ENCODE data around the gene TXK.

DNA sequence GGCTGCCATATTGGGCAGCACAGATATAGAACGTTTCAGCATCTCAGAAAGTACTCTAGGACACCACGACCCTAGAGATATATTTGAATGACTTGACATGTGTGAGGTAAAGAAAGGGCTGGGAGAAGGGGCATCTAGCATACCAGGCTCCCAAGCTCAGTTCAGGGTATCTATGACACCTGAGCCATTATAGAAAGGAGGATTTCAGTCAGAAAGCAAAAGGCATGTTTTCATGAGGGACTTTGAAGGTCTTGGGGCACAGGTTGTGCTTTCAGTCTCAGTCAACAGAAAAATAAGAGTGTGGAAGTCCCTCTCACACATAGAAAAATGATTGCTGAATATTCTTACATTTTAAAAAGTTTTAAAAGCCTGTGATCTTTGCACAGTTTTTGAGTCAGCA is 65.9 kb downstream of the TXK start:
- TF ChIP-seq, protein P1, sequence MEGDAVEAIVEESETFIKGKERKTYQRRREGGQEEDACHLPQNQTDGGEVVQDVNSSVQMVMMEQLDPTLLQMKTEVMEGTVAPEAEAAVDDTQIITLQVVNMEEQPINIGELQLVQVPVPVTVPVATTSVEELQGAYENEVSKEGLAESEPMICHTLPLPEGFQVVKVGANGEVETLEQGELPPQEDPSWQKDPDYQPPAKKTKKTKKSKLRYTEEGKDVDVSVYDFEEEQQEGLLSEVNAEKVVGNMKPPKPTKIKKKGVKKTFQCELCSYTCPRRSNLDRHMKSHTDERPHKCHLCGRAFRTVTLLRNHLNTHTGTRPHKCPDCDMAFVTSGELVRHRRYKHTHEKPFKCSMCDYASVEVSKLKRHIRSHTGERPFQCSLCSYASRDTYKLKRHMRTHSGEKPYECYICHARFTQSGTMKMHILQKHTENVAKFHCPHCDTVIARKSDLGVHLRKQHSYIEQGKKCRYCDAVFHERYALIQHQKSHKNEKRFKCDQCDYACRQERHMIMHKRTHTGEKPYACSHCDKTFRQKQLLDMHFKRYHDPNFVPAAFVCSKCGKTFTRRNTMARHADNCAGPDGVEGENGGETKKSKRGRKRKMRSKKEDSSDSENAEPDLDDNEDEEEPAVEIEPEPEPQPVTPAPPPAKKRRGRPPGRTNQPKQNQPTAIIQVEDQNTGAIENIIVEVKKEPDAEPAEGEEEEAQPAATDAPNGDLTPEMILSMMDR (conservative IDR thresholded peaks at IDR 0.05; ENCODE audit: low read depth in 2 of 2): no peak
- TF ChIP-seq POLR2AphosphoS5 (IDR thresholded peaks at IDR 0.05; ENCODE audit: low read depth) (no peak), ZNF114 (CRISPR knock-in tag; IDR thresholded peaks at IDR 0.05) (no peak), EZH2 (IDR thresholded peaks at IDR 0.05; ENCODE audit: low read depth, unreplicated experiment) (no peak), NANOG (IDR thresholded peaks at IDR 0.05; ENCODE audit: borderline replicate concordance) (no peak), EZH2phosphoT487 (IDR thresholded peaks at IDR 0.05; ENCODE audit: unreplicated experiment) (no peak), ZNF331 (CRISPR knock-in tag; IDR thresholded peaks at IDR 0.05; ENCODE audit: low read depth) (no peak), CREB1 (CRISPR knock-in tag; IDR thresholded peaks at IDR 0.05; ENCODE audit: low read depth) (no peak), JUNB (IDR thresholded peaks at IDR 0.05; ENCODE audit: unreplicated experiment) (no peak), STAT1 (IDR thresholded peaks at IDR 0.05; ENCODE audit: unreplicated experiment) (no peak)
- TF ChIP-seq, protein P2, sequence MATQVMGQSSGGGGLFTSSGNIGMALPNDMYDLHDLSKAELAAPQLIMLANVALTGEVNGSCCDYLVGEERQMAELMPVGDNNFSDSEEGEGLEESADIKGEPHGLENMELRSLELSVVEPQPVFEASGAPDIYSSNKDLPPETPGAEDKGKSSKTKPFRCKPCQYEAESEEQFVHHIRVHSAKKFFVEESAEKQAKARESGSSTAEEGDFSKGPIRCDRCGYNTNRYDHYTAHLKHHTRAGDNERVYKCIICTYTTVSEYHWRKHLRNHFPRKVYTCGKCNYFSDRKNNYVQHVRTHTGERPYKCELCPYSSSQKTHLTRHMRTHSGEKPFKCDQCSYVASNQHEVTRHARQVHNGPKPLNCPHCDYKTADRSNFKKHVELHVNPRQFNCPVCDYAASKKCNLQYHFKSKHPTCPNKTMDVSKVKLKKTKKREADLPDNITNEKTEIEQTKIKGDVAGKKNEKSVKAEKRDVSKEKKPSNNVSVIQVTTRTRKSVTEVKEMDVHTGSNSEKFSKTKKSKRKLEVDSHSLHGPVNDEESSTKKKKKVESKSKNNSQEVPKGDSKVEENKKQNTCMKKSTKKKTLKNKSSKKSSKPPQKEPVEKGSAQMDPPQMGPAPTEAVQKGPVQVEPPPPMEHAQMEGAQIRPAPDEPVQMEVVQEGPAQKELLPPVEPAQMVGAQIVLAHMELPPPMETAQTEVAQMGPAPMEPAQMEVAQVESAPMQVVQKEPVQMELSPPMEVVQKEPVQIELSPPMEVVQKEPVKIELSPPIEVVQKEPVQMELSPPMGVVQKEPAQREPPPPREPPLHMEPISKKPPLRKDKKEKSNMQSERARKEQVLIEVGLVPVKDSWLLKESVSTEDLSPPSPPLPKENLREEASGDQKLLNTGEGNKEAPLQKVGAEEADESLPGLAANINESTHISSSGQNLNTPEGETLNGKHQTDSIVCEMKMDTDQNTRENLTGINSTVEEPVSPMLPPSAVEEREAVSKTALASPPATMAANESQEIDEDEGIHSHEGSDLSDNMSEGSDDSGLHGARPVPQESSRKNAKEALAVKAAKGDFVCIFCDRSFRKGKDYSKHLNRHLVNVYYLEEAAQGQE (IDR thresholded peaks at IDR 0.05; ENCODE audit: unreplicated experiment): no peak
- TF ChIP-seq, protein P3, sequence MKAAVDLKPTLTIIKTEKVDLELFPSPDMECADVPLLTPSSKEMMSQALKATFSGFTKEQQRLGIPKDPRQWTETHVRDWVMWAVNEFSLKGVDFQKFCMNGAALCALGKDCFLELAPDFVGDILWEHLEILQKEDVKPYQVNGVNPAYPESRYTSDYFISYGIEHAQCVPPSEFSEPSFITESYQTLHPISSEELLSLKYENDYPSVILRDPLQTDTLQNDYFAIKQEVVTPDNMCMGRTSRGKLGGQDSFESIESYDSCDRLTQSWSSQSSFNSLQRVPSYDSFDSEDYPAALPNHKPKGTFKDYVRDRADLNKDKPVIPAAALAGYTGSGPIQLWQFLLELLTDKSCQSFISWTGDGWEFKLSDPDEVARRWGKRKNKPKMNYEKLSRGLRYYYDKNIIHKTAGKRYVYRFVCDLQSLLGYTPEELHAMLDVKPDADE (IDR thresholded peaks at IDR 0.05): no peak

Data from GM23338 (cell line).